SHP77 treated with DMSO at 0.1 percent for 48 hours (cell line): ENCODE results near the gene DYNLT4.
"Not testable (repeated sequence)": the region's sequence is repeated elsewhere in the genome, so short reads cannot be mapped to it uniquely, and the experiment has no call there.

ENCODE experiments used
- DNase-seq: peaks from one replicate; lab custom pipeline; 2025; lab: John Stamatoyannopoulos, UW

DYNLT4 gene

DNA sequence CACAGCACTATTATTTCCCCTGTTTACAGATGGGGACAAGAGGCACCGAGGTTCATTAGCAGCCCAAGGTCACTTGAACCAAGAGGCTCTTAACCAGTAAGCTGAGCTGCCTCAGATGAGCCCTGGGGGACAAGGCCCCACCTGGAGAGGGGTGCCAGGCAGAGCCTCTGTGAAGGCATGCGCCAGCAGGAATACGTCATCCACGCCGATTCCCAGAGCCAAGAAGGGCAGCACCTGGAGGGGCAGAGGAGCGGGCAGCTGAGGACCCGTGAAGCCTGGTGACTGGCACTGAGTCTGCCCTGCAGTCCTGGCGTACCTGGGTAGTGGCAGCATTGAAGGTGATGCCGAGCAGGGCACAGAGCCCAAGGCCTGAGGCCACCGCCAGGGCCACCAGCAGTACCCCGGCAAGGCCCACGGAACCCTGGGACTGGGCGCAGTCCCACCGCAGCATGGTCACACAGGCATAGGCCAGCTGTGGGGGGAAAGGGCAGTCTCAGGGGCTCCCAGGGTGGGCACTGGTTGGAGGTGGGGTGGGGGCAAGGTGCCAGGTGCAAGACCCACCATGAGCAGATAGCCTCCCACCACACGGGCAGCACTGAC is 21.8 kb upstream of the DYNLT4 start:
- DNase-seq, result no peak

DNA sequence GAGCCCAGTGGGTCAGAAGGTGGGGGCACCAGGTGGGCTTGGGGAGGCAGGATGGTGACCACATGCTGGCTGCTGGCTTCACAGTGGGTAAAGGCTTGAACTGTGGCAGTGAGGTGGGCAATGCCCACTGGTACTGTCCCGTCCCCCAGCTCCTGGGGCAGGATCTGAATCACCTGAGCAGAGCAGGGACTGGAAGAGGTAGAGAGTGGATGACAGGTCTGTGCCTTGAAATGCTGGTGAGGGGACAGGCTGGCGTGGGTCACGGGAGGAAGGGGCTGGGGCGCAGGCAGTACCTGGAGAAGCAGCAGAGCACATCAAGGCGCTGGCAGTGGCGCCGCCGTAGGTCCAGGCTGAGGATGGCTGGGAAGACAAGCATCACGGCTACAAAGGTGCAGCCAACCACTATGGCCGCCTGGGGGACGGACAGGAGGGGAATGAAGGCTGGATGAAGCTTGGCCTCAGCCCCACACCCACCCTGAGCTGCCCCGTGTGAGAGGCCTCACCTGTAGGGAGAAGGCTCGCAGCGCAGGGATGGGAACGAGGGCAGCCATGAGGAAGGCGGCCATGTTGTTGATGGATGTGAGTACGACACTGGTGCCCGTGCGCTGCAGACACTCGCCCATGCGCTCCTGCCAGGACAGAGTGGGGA is 21.0 kb upstream of the DYNLT4 start:
- DNase-seq, result no peak

DNA sequence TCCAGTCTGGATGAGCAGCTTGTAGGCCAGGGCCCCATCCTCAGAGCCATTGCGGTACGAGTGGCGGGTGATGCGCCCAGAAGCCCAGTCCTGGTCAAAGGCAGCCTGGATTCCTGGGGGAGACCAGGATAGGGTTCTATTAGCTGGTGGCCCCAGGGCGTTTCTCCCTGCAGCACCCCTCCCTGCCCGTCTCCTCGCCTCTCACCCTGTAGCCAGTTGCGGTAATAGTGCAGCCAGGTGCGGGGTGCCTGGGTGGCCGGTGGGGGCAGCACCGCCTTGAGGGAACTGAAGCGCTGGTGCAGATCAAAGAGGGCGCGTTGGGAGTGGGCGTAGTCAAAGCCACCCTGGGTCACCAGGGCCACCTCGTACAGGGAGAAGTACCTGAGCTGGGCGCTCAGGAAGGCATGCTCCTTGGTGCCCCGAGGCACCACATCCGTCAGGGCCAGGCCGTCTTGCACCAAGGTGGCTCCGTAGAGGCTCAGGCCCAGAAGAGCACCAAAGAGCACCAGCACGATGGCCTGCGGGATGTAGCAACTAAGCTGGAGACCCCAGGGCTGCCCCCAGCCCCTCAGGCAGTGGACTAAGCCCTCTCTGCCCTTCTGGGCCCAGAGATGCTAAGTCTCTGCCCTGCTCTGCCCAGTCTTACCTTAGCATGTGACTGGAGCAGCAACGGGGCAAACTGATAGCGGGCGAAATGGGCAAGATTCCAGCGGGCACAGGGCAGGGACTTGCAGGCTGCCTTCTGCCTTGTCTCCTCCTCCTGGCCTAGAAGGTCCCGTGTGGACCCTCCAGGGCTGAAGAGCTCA is 20.2 kb upstream of the DYNLT4 start:
- no peak for DNase-seq

DNA sequence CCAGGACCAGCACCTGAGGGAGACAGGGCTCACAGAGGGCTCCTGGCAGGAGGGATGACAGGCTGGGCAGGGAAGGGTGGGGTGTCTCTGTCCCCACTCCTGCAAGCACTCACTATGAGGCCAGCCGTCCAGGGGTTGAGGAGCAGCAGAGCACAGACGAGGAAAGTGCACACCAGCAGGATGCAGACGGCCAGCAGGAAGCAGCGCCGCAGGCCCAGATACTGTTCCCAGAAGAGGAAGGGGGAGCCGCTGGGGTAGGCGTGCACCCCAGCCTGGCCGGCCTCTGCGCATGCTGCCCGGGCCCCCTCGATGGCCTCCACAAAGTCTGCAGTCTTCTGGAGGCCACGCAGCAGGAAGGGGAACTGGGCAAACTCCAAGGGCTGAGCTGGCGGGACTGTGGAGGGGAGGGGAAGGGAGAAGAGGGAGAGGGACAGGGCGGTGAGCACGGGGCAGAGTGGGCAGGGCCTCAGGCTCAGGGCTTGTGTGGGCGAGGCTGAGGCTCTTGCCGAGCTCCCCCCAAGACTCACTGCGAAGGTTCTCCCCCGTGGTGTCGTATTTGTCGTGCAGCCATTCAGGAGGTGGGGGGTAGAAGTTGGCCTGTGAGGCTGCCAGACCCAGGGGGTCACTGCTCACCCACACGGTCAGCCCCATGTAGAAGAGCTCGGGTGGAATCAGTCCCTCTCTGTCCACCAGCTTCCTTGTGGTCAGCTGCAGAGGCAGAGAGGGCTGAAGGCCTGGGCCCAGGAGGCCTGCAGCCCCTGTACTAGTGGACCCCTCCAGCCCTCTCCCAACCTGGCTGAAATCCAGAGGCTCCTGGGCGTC is 19.4 kb upstream of the DYNLT4 start:
- no peak for DNase-seq

DNA sequence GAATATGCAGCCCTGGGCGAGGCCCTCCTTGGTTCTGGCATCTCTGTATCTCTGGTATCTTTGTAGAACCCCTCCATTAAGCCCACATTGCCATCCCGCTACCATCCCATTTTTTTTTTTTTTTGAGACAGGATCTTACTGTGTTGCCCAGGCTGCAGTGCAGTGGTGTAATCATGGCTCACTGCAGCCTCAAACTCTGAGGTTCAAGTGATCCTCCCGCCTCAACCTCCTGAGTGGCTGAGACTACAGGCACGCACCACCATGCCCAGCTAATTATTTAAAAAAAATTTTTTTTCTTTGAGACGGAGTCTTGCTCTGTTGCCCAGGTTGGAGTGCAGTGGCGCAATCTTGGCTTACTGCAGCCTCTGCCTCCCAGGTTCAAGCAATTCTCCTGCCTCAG is 17.2 kb upstream of the DYNLT4 start:
- not testable (repeated sequence) for DNase-seq

DNA sequence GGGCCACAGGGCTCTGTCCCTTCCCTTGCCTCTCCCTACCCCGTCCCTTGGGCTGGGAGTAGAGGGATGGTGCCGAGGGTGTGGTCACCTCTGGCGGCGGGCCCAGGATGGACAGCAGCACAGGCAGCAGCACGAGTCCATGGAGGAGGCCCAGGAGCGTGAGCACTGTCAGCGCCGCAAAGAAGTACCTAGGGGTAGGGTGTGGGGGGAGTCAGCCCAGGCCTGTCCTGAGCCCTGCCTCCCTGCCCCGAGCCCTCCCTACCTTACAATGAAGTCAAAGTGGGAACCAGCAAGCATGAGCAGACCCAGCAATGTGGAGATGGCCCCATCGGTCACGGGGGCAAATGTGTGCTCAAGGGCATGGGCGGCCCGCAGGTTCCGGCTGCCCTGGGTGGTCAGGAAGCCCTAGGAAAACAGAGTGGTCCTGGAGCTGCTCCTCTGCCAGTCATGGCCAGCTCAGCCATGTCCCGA is 15.9 kb upstream of the DYNLT4 start:
- DNase-seq, result no peak

DNA sequence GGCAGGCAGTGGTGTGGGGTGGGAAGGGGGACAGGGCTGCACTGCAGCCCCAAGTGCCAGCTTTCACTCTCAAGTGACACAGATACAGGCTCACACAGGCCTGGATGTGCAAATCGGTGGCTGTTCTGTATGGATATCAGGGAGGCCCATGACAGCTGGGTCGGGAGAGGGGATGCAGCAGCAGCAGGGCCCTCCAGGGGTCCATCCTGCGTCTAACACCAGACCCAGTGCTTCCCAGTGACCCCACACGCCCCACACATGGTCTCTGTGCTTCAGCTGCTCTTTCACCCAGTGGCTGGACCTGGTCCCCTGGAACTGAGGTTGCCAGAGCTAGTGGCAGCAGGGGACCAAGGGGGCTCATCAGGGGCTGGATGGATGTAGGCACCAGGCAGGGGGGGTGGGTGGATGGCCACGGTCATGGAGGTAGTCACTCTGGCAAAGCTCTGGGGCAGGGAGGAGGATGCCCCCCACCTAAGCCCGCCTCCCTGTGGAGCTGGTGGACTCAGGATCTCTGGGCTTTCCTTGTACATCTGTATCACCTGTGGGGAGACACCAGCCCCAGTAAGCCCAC is 15.1 kb upstream of the DYNLT4 start:
- no peak for DNase-seq

DNA sequence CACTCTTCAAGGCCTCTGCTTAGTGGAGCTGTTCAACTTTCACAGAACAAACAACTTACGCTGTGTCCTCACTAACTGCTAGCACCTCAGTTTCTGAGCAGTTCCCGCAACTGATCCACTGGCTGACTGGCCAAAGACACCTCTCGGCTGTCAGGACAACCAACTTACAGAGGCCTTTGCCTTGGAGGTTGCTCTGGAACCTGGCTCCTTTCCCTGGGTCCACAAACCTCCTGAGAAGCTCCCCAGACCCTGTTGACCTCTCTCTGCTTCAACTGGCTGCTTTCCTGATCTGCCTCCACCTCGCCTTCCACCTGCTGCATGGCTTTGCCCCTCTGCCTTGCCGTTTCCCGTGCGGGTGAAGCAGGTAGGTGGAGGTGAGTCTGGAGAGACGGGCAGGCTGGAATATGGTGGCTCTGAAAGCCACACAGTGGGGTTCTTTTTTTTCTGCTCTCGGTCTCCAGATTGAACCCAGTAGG is 14.1 kb upstream of the DYNLT4 start:
- no peak for DNase-seq

DNA sequence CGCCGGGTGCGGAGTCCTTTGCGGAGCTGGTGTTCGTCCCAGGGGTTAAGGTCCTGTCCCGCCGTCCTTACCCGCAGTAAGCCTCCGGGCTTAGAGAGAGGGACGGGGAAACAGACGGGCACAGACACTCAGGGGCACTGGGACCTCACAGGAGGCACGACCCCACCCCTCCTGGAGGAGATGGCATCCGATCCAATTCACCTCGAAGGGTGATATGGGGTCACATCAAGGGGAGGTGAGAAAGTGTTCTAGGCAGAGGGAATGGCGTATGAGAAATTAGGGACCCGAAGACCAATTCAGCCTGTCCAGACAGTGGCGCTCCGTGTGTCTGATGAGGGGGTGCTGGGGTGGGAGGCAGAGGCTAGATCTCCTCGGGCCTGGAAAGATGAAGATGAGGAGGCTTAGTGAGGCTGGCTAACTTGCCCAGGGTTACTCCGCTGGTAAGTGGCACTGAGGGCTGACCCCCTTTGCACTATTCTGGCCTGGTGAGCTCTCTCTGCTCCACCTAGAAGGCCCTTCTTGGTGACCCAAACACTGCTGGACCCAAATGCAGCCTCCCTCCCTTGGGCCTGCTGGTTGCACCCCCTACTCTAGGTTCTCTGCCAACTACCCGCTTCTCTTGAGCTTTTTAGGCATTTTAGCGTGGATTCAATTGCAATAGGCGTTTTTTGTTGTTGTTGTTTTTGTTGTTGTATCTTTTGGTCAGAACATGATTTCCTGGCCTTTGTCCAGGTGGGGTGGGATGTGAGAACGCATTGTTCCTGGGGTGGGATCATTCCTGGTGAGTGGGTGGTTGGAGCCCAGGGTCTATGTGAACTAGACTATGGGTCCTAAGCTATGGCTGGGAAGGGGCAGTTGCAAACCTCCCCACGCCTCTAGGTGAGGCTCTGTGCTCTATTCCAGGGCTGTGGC is 13.4 kb upstream of the DYNLT4 start:
- DNase-seq, result no peak

DNA sequence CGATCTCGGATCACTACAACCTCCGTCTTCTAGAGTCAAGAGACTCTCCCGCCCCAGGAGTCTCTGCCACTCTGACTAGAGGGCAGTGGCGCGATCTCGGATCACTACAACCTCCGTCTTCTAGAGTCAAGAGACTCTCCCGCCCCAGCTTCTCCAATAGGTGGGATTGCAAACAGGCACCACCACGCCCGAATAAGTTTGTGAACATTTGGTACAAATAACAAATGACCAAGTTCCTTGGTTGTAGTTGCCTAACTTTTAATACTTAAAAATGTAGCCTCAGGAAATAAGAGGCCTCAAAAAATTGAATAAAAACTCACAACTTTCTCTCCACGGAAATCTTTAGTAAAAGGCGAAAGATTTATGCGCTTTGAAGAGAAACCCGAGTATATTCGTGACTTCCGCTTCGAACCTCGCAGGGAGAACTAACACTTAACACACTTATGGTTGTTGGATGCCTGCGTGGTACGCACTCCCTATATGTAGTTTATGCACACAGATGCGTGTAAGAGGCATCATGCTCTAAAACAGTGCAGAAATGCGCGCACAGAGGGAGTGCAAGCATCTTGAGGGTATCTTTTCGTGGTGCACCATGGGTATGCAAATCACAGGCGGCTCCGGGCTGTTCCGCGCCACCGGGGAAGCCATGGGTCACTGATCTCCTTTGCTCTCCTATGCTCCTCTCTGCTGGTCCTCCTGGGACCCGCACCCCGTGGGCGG is 12.6 kb upstream of the DYNLT4 start:
- peak; percentile 96 for DNase-seq

DNA sequence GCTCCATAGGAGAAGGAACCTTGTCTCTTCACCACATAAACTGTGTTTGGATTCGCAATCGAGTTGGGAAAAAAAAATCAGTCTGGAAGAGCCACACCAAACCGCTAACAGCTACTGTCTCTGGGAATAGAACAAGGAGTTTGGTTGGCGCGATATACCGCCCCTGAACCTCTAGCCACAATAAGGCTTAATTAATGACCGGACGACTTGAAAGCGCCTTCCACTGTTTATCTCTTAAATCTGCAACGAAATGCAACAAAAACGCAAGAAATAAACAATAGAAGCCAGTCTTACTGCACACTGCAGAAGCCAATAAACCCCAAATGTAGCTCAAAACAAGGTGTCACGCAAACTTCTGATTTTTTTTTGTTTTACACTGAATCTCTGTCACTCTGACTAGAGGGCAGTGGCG is 12.1 kb upstream of the DYNLT4 start:
- DNase-seq, result peak; percentile 91

DNA sequence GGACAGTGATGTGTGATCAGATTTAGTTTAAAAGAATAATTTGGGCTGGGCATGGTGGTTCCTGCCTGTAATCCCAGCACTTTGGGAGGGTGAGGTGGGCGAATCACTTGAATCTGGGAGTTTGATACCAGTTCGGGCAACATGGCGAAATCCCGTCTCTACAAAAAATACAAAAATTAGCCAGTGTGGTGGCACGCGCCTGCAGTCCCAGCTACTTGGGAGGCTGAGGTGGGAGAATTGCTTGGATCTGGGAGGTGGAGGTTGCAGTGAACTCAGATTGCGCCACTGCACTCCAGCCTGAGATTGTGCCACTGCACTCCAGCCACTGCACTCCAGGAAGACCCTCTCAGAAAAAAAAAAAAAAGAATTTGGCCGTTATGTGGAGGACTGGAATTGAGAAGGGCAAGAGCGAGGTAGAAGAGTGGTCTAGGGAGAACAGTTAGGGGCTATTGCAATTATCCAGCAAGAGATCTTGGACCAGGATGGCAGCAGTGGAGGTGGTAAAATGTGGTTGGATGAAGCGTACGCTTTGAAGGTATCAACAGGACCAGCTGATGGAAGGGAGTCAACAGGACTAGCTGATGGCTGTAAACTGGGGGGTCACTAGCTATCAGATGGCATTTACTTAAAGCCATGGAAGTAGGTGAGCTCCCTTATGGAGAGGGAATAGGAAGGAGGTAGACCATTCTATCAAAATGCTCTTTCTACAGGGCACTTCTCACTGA is 10.8 kb upstream of the DYNLT4 start:
- no peak for DNase-seq

DNA sequence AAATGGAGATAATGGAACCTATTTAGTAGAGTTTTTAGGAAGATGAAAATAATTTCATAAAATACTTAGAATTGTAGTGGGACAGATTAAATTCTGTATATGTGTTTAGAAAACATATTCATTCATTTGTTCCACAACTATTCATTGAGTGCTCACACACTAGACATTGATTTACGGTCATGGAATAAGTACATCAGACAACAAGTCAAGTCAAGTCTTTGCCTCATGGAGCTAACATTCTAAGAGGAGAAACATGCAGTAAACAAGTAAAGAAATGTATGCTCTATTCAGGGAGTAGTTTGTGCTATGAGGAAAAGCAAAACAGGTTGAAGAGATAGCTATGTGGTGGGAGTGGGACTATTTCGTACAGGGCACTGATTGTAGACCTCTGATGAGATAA is 10.2 kb upstream of the DYNLT4 start:
- DNase-seq, result no peak

DNA sequence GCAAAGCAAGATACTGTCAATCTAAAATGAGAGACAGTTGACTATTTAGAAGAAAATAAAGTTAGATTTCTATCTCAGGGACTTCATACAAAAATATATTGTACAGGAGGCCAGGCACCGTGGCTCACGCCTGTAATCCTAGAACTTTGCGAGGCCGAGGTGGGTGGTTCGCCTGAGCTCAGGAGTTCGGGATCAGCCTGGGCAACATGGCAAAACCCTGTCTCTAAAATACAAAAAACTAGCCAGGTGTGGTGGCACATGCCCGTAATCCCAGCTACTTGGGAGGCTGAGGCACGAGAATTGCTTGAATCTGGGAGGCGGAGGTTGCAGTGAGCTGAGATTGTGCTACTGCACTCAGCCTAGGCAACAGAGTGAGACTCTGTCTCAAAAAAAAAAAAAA is 8.8 kb upstream of the DYNLT4 start:
- not testable (repeated sequence) for DNase-seq

DNA sequence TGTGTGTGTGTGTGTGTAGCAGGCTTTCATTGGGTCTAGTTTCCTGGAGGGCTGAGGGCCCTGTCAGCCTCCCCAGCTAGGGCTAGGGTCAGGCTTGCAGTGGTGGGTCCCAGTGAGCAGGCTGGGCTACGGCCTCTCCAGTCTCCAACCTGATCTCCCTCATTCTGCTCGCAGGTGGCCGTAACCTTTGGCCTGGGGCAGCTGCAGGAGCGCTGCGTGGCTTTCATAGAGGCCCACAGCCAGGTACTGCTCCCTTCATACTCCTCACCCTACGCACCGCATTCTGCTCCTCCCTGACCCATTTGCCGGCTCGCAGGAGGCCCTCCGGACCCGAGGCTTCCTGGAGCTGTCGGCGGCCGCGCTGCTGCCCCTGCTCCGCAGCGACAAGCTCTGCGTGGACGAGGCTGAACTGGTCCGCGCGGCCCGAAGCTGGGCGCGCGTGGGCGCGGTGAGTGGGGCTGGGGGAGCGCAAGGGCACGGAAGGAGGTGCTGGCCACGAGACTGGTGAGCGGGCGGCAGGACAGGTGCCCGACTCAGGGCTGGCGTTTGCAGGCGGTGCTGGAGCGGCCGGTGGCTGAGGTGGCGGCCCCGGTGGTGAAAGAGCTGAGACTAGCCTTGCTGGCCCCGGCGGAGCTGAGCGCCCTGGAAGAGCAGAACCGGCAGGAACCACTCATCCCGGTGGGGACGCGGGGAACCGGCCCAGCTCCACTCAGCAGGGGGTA is 5.8 kb upstream of the DYNLT4 start:
- DNase-seq, result no peak

DNA sequence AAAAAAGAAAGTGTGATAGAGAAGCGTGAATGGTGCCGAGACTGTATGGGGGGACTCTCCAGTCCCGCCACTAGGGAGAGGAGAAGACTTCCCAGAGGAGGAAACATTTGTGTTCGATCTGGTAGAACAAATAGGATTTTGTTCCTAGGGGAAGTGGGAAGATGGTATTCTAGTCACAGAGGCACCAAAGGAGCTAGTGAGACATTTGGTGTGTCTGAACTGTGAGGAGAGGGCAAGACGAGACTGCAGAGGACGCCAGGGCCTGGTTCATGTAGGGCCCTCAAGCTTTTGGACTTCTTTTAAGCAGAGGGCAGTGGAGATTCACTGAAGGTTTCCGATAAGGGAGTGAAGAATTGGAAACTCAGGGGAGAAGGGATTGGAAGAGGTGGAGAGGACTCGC is 4.1 kb upstream of the DYNLT4 start:
- DNase-seq, result no peak

DNA sequence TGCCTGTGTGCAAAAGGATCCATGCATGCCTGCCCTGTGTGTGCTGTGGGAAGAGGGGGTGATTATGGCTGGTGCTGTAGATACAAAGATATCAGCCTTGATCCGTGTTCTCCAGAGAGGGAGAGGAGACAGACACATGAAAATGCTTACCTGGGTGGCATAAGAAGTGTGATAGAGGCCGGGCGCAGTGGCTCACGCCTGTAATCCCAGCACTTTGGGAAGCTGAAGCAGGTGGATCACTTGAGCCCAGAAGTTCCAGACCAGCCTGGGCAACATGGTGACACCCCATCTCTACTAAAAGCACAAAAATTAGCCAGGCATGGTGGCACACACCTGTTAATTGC is 3.6 kb upstream of the DYNLT4 start:
- not testable (repeated sequence) for DNase-seq

DNA sequence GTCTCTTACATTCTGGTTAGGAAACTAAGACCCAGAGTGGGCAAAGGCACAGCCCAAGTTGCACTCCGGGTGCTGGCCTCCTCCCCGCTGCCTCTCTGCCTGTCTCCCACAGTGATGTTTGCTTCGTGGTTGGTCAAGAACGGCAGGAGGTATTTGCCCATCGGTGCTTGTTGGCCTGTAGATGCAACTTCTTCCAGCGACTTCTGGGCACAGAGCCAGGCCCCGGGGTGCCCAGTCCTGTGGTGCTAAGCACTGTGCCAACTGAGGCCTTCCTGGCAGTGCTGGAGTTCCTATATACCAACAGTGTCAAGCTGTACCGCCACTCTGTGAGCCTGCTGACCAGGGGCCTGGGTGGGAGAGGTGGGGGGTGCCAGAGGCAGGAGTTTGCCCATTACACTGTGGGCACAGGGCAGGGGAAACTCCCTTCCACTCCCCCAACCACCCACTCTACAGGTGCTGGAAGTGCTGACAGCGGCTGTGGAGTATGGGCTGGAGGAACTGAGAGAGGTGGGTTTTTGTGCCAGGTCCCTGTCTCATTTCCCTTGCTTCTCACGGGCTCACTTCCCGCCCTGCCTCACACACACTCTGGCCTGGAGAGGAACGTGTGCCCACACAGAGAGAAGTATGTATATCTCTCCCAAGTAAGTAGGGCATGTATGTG is 3.1 kb upstream of the DYNLT4 start:
- DNase-seq, result no peak
